ENCODE results near the gene ZNF281. TPM values are rescaled to one million over a fixed set of nuclear protein-coding genes. Genes with fewer than 3 reads are reported as not detected.

Gene ZNF281
- total RNA-seq, 4 donors from 2014 or later, result 12.1 to 13.4 (median 13.2) TPM

DNA sequence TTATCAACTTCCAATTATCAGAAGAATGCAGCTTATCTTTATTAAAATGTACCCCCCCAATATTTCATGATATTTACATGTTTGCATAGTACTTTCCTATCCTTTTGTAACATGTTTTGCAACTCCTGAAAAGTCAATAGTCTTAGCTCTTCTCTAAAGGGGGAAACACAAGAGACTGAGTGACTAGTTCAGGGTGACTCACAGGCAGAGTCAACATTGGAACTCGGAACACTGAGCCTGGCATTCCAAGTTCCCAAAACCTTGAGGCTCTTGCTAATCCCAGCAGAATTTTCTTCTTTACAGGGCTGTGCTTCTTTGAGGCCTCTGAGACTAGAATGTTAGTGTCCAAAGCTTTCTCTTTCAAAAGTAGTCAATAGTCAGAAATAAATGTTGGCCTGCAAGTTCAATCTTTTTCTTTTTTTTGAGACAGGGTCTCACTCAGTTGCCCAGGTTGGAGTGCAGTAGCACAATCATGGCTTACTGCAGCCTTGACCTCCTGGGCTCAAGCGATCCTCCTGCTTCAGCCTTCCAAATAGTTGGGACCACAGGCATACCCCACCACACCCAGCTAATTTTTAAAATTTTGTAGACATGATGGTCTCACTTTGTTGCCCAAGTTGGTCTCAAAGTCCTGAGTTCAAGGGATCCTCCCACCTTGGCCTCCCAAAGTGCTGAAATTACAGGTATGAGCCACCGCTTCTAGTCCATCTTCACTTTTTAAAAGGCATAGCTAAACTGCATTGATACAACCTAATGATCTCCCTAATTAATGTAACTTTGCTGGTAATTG is 37.5 kb downstream of the ZNF281 start:
- no peak for ATAC-seq

GRCh38 chr1:200369706-200370105 is 40.1 kb downstream of the ZNF281 start:
- H3K4me3 ChIP-seq, result no peak overlapping the region
- no peak for ATAC-seq
- H3K9me3 ChIP-seq, result no peaks in the 10 kb centered on the region
- TF ChIP-seq POLR2AphosphoS5 (IDR thresholded peaks at IDR 0.05), result no peak
- TF ChIP-seq EP300 (IDR thresholded peaks at IDR 0.05), result no peak
- TF ChIP-seq CTCF (IDR thresholded peaks at IDR 0.05), result no peak
- no peak for TF ChIP-seq POLR2A (IDR thresholded peaks at IDR 0.05)
- H3K27me3 ChIP-seq, result no peaks in the 10 kb centered on the region
- 60 to 66% methylated on average over 2 of the region's 2 CpGs for WGBS, 2 donors (ENCODE audit: low coverage in 1 of 2)
- no peaks in the 10 kb centered on the region for H3K36me3 ChIP-seq
- H3K27ac ChIP-seq, result no peak overlapping the region
- H3K4me1 ChIP-seq, result no peaks in the 10 kb centered on the region

More for the DNA sequence above, 37.5 kb downstream of the ZNF281 start:
- TF ChIP-seq EP300 (IDR thresholded peaks at IDR 0.05) (no peak), CTCF (IDR thresholded peaks at IDR 0.05) (no peak), POLR2A (IDR thresholded peaks at IDR 0.05) (no peak), POLR2AphosphoS5 (IDR thresholded peaks at IDR 0.05) (no peak)
- H3K27me3 ChIP-seq, result no peaks in the 10 kb centered on the region
- no peaks in the 10 kb centered on the region for H3K4me1 ChIP-seq
- H3K9me3 ChIP-seq, result no peaks in the 10 kb centered on the region
- no peak overlapping the region for H3K4me3 ChIP-seq
- 75 to 100% methylated on average over 1 to 3 of the region's 3 CpGs for WGBS, 2 donors (ENCODE audit: low coverage in 1 of 2)
- no peaks in the 10 kb centered on the region for H3K36me3 ChIP-seq
- no peak overlapping the region for H3K27ac ChIP-seq

DNA sequence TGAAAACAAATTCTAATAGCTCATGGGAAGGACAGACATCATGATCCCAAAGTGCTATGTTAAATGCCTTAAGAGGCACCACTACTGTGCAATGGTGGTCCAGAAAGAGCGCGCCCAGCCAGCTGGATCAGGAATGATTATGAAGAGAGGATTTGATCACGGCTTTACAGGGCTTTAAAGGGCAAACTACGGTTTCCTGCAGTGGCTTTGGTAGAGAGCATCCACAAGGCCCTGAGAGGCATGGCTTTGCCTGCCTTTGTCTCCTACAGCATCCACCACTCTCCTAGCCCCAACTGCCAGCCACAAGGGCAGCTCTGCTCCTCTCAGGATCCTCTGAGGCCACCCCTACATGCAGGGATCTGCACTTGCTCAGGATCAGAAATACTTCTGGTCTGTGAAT is 40.7 kb downstream of the ZNF281 start:
- no peak for TF ChIP-seq EP300 (IDR thresholded peaks at IDR 0.05)
- no peak for TF ChIP-seq POLR2A (IDR thresholded peaks at IDR 0.05)
- TF ChIP-seq POLR2AphosphoS5 (IDR thresholded peaks at IDR 0.05), result no peak
- TF ChIP-seq CTCF (IDR thresholded peaks at IDR 0.05), result no peak
- H3K4me1 ChIP-seq, result peaks cover 0 to 4% (median 0%) of the 10 kb centered on the region in 3 donors

GRCh38 chr1:200368556-200368955 is 41.3 kb downstream of the ZNF281 start:
- H3K27me3 ChIP-seq, result no peaks in the 10 kb centered on the region
- peaks cover 0 to 8% (median 0%) of the 10 kb centered on the region in 3 donors for H3K4me1 ChIP-seq
- no peak for ATAC-seq
- H3K36me3 ChIP-seq, result no peaks in the 10 kb centered on the region
- no peak overlapping the region for H3K27ac ChIP-seq
- TF ChIP-seq POLR2A (IDR thresholded peaks at IDR 0.05), result no peak
- no peak for TF ChIP-seq EP300 (IDR thresholded peaks at IDR 0.05)
- TF ChIP-seq CTCF (IDR thresholded peaks at IDR 0.05), result no peak
- no peak for TF ChIP-seq POLR2AphosphoS5 (IDR thresholded peaks at IDR 0.05)
- H3K9me3 ChIP-seq, result no peaks in the 10 kb centered on the region
- no peak overlapping the region for H3K4me3 ChIP-seq
- 80 to 87% methylated on average over 6 of the region's 6 CpGs for WGBS, 2 donors (ENCODE audit: low coverage in 1 of 2)

More for the DNA sequence above, 40.7 kb downstream of the ZNF281 start:
- H3K36me3 ChIP-seq, result no peaks in the 10 kb centered on the region
- no peak for ATAC-seq
- 90 to 100% methylated on average over 1 to 2 of the region's 4 CpGs for WGBS, 2 donors (ENCODE audit: low coverage in 1 of 2)
- no peak overlapping the region for H3K27ac ChIP-seq
- no peaks in the 10 kb centered on the region for H3K9me3 ChIP-seq
- no peaks in the 10 kb centered on the region for H3K27me3 ChIP-seq
- no peak overlapping the region for H3K4me3 ChIP-seq

All from gastroesophageal sphincter (tissue), 4 donors.